Keratinocyte (primary cell): ENCODE measurements around the gene MBTPS1.

Experiments used
- CTCF ChIP-seq, 3 experiments: IDR thresholded peaks in 1 of 3; conservative IDR thresholded peaks in 1 of 3; optimal IDR thresholded peaks in 1 of 3; 2 replicates in 2 of 3; 3 replicates in 1 of 3; pipeline versions ENCODE3 to v1.5.1; 2011; ENCODE audit warnings: low read length in 3 of 3, mild to moderate bottlenecking in 3 of 3, moderate library complexity in 2 of 3, control low read depth in 1 of 3, inconsistent platforms in 1 of 3; ENCODE audit not compliant: insufficient read depth in 2 of 3; ENCODE audit errors: extremely low read depth in 1 of 3
- EZH2 ChIP-seq: IDR thresholded peaks from one replicate; pipeline ENCODE4 v1.6.1; 2012; ENCODE audit warnings: inconsistent platforms, mild to moderate bottlenecking, low read length, moderate library complexity

- no peak for TF ChIP-seq EZH2
- TF ChIP-seq CTCF (optimal IDR thresholded peaks at IDR 0.05 in 1 of 3, IDR thresholded peaks at IDR 0.05 in 1 of 3, conservative IDR thresholded peaks at IDR 0.05 in 1 of 3; ENCODE audit: extremely low read depth in 1 of 3, insufficient read depth in 2 of 3, low read length in 3 of 3) = no peak
Observed at GRCh38 chr16:84093879-84094270, 22.9 kb downstream of the MBTPS1 start.
